GM21390 (cell line): ENCODE results near the gene TAAR9.

Source experiments
- ATAC-seq: cut with Tn5 transposase; IDR thresholded peaks from one replicate; pipeline ENCODE4 v1.9.1; 2021; ENCODE audit not compliant: unreplicated experiment

Gene TAAR9

DNA sequence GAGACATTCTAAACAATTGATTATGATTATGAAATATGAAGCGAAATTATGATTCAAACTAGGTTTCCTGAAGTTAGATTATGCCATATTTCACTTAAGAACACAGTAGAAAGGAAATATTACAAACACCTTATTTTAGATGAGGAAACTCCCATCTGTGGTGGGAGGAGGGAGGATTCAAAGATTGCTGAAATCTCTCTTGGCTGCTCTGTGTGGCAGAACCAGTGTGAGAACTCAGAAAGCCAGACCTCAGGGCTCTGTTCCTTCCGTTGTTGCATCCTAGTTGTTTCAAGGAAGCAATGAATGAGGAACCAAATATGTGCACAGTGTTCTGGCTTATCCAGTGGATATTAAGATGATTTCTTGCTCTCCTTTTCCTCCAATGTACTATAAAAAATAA, 49.3 kb downstream of the TAAR9 start:
- ATAC-seq, result no peak
